ENCODE results near the gene CHD2. TPM values are rescaled to one million over a fixed set of nuclear protein-coding genes. Genes with fewer than 3 reads are reported as not detected.

Gene CHD2
- total RNA-seq, 2 experiments from 2014 or later, result 164 to 185 TPM

- H3K9me3 Mint-ChIP-seq, result peaks cover 6% of the 10 kb centered on the region
- H3K36me3 Mint-ChIP-seq (ENCODE audit: low read depth), result peaks cover 77% of the 10 kb centered on the region
- H3K27ac Mint-ChIP-seq, result peak overlapping the region; percentile 98
- CTCF ChIA-PET, result interaction anchor here (1.0 to 5.2 kb wide), 4 partner anchors 14 to 98 kb away, joined by 3 to 48 read pairs (median 4); no protein-coding TSS in a partner anchor
- no peak for DNase-seq
- peaks cover 48% of the 10 kb centered on the region for H3K4me1 Mint-ChIP-seq (ENCODE audit: low read depth)
- H3K4me3 Mint-ChIP-seq, result peak overlapping the region; percentile 96
- intact Hi-C loops (cut with micrococcal nuclease), result loop anchor here (10.0 kb wide), 1 partner anchor 1333 kb away; the partner anchor contains the start of gene MCTP2
- peaks cover 4% of the 10 kb centered on the region for H3K27me3 Mint-ChIP-seq (ENCODE audit: low read depth)
Measured at GRCh38 chr15:92901995-92902394, 1.9 kb downstream of the CHD2 start.

- CTCF ChIA-PET, result interaction anchor here (0.8 to 5.2 kb wide), 5 partner anchors 13 to 95 kb away, joined by 3 to 48 read pairs (median 4); no protein-coding TSS in a partner anchor
- peaks cover 4% of the 10 kb centered on the region for H3K27me3 Mint-ChIP-seq (ENCODE audit: low read depth)
- peaks cover 50% of the 10 kb centered on the region for H3K4me1 Mint-ChIP-seq (ENCODE audit: low read depth)
- H3K9me3 Mint-ChIP-seq, result peaks cover 6% of the 10 kb centered on the region
- DNase-seq, result peak; percentile 21
- H3K36me3 Mint-ChIP-seq (ENCODE audit: low read depth), result peaks cover 72% of the 10 kb centered on the region
- intact Hi-C loops (cut with micrococcal nuclease), result loop anchor here (10.0 kb wide), 1 partner anchor 1332 kb away; the partner anchor contains the start of gene MCTP2
- H3K27ac Mint-ChIP-seq, result peak overlapping the region; percentile 100
- H3K4me3 Mint-ChIP-seq, result peak overlapping the region; percentile 92
Measured at GRCh38 chr15:92902737-92903593, 2.8 kb downstream of the CHD2 start.

- Mint-ChIP-seq H3K27ac (peak overlapping the region; percentile 100), H3K36me3 (ENCODE audit: low read depth) (peaks cover 70% of the 10 kb centered on the region), H3K27me3 (ENCODE audit: low read depth) (peaks cover 4% of the 10 kb centered on the region), H3K9me3 (peaks cover 6% of the 10 kb centered on the region), H3K4me3 (peak overlapping the region; percentile 92), H3K4me1 (ENCODE audit: low read depth) (peaks cover 50% of the 10 kb centered on the region)
- no peak for DNase-seq
- intact Hi-C loops (cut with micrococcal nuclease), result loop anchor here (10.0 kb wide), 1 partner anchor 1331 kb away; the partner anchor contains the start of gene MCTP2
- CTCF ChIA-PET, result interaction anchor here (0.6 to 5.2 kb wide), 4 partner anchors 15 to 95 kb away, joined by 3 to 48 read pairs (median 5); no protein-coding TSS in a partner anchor
Measured at GRCh38 chr15:92903631-92903965, 3.5 kb downstream of the CHD2 start.

GRCh38 chr15:92903966-92904721 lies 4.0 kb downstream of the CHD2 start:
- Mint-ChIP-seq H3K4me1 (ENCODE audit: low read depth) (peaks cover 50% of the 10 kb centered on the region), H3K27me3 (ENCODE audit: low read depth) (peaks cover 4% of the 10 kb centered on the region), H3K36me3 (ENCODE audit: low read depth) (peaks cover 68% of the 10 kb centered on the region), H3K4me3 (peak overlapping the region; percentile 92), H3K9me3 (peaks cover 3% of the 10 kb centered on the region), H3K27ac (peak overlapping the region; percentile 100)
- intact Hi-C loops (cut with micrococcal nuclease), result loop anchor here (1.0 to 10.0 kb wide), 5 partner anchors 14 to 1331 kb away; partner anchors contain the start of gene MCTP2
- CTCF ChIA-PET, result interaction anchor here (0.6 to 5.2 kb wide), 3 partner anchors 20 to 150 kb away, joined by 3 to 48 read pairs (median 3); no protein-coding TSS in a partner anchor
- peak; percentile 99 for DNase-seq

- Mint-ChIP-seq H3K4me1 (ENCODE audit: low read depth) (peaks cover 52% of the 10 kb centered on the region), H3K9me3 (no peaks in the 10 kb centered on the region), H3K27me3 (ENCODE audit: low read depth) (peaks cover 4% of the 10 kb centered on the region), H3K36me3 (ENCODE audit: low read depth) (peaks cover 70% of the 10 kb centered on the region), H3K27ac (peak overlapping the region; percentile 100), H3K4me3 (peak overlapping the region; percentile 92)
- DNase-seq, result no peak
- intact Hi-C loops (cut with micrococcal nuclease), result loop anchor here (1.0 to 10.0 kb wide), 5 partner anchors 13 to 1330 kb away; partner anchors contain the start of gene MCTP2
- CTCF ChIA-PET, result interaction anchor here (0.6 to 5.2 kb wide), 3 partner anchors 13 to 149 kb away, joined by 3 to 30 read pairs (median 24); no protein-coding TSS in a partner anchor
Measured at GRCh38 chr15:92904722-92905571, 4.8 kb downstream of the CHD2 start.

- Mint-ChIP-seq H3K4me3 (peak overlapping the region; percentile 92), H3K36me3 (ENCODE audit: low read depth) (peaks cover 68% of the 10 kb centered on the region), H3K27me3 (ENCODE audit: low read depth) (peaks cover 4% of the 10 kb centered on the region), H3K27ac (peak overlapping the region; percentile 100), H3K4me1 (ENCODE audit: low read depth) (peaks cover 59% of the 10 kb centered on the region), H3K9me3 (no peaks in the 10 kb centered on the region)
- intact Hi-C loops (cut with micrococcal nuclease), result loop anchor here (10.0 kb wide), 1 partner anchor 1329 kb away; the partner anchor contains the start of gene MCTP2
- DNase-seq, result no peak
- CTCF ChIA-PET, result interaction anchor here (0.8 to 5.2 kb wide), 4 partner anchors 12 to 97 kb away, joined by 4 to 30 read pairs (median 14); no protein-coding TSS in a partner anchor
Measured at GRCh38 chr15:92906020-92906419, 5.9 kb downstream of the CHD2 start.

GRCh38 chr15:92906563-92907081 lies 6.5 kb downstream of the CHD2 start:
- peaks cover 4% of the 10 kb centered on the region for H3K27me3 Mint-ChIP-seq (ENCODE audit: low read depth)
- H3K36me3 Mint-ChIP-seq (ENCODE audit: low read depth), result peaks cover 68% of the 10 kb centered on the region
- no peaks in the 10 kb centered on the region for H3K9me3 Mint-ChIP-seq
- peak overlapping the region; percentile 92 for H3K4me3 Mint-ChIP-seq
- H3K27ac Mint-ChIP-seq, result peak overlapping the region; percentile 100
- intact Hi-C loops (cut with micrococcal nuclease), result loop anchor here (10.0 kb wide), 1 partner anchor 1328 kb away; the partner anchor contains the start of gene MCTP2
- peak; percentile 76 for DNase-seq
- H3K4me1 Mint-ChIP-seq (ENCODE audit: low read depth), result peaks cover 65% of the 10 kb centered on the region
- CTCF ChIA-PET, result interaction anchor here (0.8 to 5.2 kb wide), 9 partner anchors 9 to 111 kb away, joined by 3 to 30 read pairs (median 6); no protein-coding TSS in a partner anchor

- H3K27ac Mint-ChIP-seq, result peak overlapping the region; percentile 100
- CTCF ChIA-PET, result interaction anchor here (0.7 to 5.2 kb wide), 12 partner anchors 8 to 111 kb away, joined by 3 to 30 read pairs (median 6); no protein-coding TSS in a partner anchor
- DNase-seq, result no peak
- peaks cover 4% of the 10 kb centered on the region for H3K27me3 Mint-ChIP-seq (ENCODE audit: low read depth)
- peak overlapping the region; percentile 92 for H3K4me3 Mint-ChIP-seq
- H3K36me3 Mint-ChIP-seq (ENCODE audit: low read depth), result peaks cover 71% of the 10 kb centered on the region
- intact Hi-C loops (cut with micrococcal nuclease), result loop anchor here (10.0 kb wide), 1 partner anchor 1328 kb away; the partner anchor contains the start of gene MCTP2
- peaks cover 71% of the 10 kb centered on the region for H3K4me1 Mint-ChIP-seq (ENCODE audit: low read depth)
- no peaks in the 10 kb centered on the region for H3K9me3 Mint-ChIP-seq
Measured at GRCh38 chr15:92907229-92907628, 7.1 kb downstream of the CHD2 start.

- intact Hi-C loops (cut with micrococcal nuclease), result loop anchor here (10.0 kb wide), 1 partner anchor 1327 kb away; the partner anchor contains the start of gene MCTP2
- no peaks in the 10 kb centered on the region for H3K9me3 Mint-ChIP-seq
Measured at GRCh38 chr15:92907896-92908712, 8.0 kb downstream of the CHD2 start.

GRCh38 chr15:92908713-92909057 lies 8.6 kb downstream of the CHD2 start:
- intact Hi-C loops (cut with micrococcal nuclease), result loop anchor here (10.0 kb wide), 1 partner anchor 1326 kb away; the partner anchor contains the start of gene MCTP2

More at GRCh38 chr15:92907896-92908712, 8.0 kb downstream of the CHD2 start:
- peaks cover 79% of the 10 kb centered on the region for H3K4me1 Mint-ChIP-seq (ENCODE audit: low read depth)
- H3K27me3 Mint-ChIP-seq (ENCODE audit: low read depth), result peaks cover 4% of the 10 kb centered on the region
- CTCF ChIA-PET, result interaction anchor here (0.6 to 5.2 kb wide), 13 partner anchors 7 to 112 kb away, joined by 3 to 30 read pairs (median 4); no protein-coding TSS in a partner anchor
- H3K4me3 Mint-ChIP-seq, result peak overlapping the region; percentile 92
- peak; percentile 69 for DNase-seq
- H3K27ac Mint-ChIP-seq, result peak overlapping the region; percentile 100
- peaks cover 71% of the 10 kb centered on the region for H3K36me3 Mint-ChIP-seq (ENCODE audit: low read depth)

More at GRCh38 chr15:92908713-92909057, 8.6 kb downstream of the CHD2 start:
- peaks cover 68% of the 10 kb centered on the region for H3K36me3 Mint-ChIP-seq (ENCODE audit: low read depth)
- peaks cover 84% of the 10 kb centered on the region for H3K4me1 Mint-ChIP-seq (ENCODE audit: low read depth)
- peak overlapping the region; percentile 92 for H3K4me3 Mint-ChIP-seq
- no peaks in the 10 kb centered on the region for H3K9me3 Mint-ChIP-seq
- CTCF ChIA-PET, result interaction anchor here (0.6 to 5.2 kb wide), 6 partner anchors 10 to 111 kb away, joined by 3 to 24 read pairs (median 10); no protein-coding TSS in a partner anchor
- DNase-seq, result no peak
- peaks cover 4% of the 10 kb centered on the region for H3K27me3 Mint-ChIP-seq (ENCODE audit: low read depth)
- peak overlapping the region; percentile 100 for H3K27ac Mint-ChIP-seq

Data from activated naive CD4-positive, alpha-beta T cell treated with anti-CD3 and anti-CD28 coated beads for 36 hours (primary cell).